Stimulated activated CD4-positive, alpha-beta T cell treated with anti-CD3 and anti-CD28 coated beads, TNF-alpha, amount 100 ng/mL, for 48 hours (primary cell): ENCODE data around the gene ADIPOR2.

Experiments
- DNase-seq, 3 donors: peaks; one replicate each; pipeline ENCODE4 v3.0.0-alpha.2; 2020; ENCODE audit warnings: low read depth in 3 of 3

Gene ADIPOR2

DNA sequence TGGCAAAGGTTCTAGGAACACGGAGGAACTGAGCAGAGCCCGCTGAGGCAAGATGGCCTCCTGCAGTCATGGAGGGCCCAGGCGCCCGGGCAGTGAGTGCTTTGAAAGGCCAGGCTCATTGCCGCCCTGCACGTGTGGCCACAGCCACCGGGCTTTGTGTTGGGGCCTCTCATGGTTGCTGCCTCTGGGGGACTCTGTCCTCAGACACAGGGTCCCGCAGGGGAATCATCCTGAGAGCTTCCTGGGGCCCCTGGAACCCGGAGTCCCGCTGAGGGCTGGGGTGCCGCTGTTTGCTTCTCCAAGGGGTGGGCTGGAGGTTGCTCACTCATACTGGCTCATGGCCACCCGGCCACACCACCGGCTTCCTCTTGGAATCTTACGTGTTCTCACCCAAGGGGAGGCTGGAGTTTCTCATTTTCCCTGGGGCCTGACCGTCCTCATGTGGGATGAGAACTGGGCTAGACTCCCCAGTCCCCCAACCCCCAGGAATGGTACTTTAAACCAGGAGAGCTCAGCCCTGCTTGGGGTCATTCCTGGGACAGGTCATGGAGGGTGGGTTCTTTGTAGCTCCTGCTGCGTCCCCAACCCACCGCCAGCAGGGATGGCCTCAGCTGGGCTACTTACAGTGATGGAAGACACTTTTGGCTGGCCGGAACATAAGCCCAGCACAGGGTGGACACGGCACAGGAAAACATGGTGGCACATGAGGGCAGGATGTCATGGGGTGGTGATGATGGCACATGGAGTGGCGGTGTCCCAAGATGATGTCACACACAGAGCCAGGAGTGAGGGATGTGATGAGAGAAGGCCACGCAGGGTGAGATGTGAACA is 108.4 kb downstream of the ADIPOR2 start:
- no peak for DNase-seq

DNA sequence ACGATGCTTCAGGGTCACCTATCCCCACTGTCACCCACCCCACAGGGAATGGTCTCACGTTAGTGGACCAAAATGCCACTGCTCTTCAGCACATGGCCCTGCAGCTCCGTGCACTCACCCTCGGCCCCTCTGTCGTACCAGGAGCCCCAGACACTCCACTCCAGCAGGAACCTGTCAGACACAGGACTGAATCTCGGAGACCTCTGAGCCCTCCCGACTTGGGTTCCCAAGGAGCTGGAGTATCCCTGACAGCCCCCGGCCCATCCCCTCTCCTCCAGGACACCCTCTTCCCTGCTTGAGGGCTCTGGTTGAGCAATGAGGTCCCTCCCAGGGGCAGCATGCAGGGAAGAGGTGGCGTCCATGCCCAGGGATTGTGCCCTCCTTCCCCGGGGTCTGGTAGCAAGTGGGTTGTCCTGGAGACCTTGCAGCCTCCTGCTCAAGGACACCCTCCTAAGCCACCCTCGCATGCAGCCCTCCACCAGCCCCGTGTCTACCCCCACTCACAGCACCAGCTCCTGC is 109.1 kb downstream of the ADIPOR2 start:
- DNase-seq = no peak

DNA sequence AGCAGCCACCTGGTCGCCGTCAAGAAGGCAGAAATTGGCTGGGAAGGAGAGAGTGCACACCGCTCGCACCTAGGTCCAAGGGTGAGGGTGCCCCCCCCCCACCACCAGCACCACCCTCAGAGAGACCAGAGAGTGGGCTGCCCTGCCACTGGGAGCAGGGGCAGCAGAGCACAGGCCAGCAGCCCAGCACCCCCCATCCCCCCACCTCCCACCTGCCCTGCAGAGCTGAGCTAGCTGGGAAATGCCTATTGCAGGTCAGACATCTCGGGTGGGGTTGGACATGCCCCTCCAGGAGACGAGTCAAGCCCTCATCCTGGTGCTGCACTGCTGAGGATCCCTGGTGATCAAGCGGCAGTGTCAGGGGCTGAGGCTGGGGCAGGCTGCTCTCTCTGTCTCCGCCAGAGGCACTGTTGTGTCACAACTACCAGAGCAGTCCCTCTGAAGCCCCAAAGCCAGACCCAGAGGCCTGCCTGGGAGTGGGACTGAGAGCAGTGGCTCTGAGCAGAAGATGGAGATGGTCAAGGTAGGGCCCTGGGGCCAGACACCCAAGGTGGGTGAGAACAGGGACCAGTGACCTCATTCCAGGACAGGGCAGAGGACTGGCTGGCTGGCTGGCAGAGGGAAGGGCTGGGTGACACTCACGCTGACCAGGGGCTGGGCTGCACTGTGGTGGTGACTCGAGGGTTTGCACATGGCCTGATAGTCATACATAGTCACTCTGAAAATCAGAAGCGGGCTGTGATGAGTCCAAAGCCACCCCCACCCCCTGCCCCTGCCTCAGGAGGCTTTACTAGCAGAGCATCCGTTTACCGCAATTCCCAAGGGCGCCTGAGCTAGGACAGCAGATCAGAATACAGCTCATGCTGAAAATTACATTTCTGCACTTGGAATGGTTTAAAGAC is 109.8 kb downstream of the ADIPOR2 start:
- no peak for DNase-seq

DNA sequence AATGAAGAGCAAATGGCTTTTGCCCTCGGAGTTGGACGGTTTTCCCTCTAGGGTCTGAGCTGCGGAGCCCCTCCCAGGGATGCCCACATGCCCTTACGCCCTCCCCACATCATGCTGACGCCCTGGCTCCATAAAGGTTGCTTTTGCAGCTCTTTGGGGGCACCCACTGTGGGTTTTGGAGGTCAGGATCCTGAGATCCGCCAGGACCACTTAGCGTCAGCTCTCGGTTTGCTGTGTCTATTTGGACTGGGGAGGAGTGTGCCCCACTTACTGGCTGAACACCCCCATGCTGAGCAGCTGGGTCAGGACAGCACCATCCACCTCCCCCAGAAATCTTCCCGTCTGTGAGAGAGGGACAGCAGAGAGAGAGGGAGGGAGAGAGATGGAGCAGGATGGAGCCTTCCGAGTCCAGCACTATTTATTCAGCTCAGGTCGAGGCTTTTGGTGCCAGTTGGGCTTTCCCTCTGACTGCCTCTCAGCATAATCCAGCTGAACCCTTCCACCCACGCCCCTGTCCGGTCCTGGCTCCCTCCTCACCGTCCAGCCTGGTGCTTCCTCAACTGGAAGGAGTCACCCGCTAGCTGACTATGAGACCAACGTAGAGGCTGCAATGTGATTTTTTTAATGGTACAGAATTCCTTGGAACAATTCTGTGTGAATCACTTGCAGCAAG is 110.6 kb downstream of the ADIPOR2 start:
- no peak for DNase-seq

- DNase-seq = no peak
These were observed 112.9 kb downstream of the ADIPOR2 start for GRCh38 chr12:1803736-1804135.

GRCh38 chr12:1804545-1805332 is 113.9 kb downstream of the ADIPOR2 start:
- DNase-seq = peak; percentile 77 to 86 (median 78)

GRCh38 chr12:1805441-1806081 is 114.7 kb downstream of the ADIPOR2 start:
- DNase-seq = no peak

- DNase-seq = no peak
These were observed 115.6 kb downstream of the ADIPOR2 start for GRCh38 chr12:1806301-1807086.

DNA sequence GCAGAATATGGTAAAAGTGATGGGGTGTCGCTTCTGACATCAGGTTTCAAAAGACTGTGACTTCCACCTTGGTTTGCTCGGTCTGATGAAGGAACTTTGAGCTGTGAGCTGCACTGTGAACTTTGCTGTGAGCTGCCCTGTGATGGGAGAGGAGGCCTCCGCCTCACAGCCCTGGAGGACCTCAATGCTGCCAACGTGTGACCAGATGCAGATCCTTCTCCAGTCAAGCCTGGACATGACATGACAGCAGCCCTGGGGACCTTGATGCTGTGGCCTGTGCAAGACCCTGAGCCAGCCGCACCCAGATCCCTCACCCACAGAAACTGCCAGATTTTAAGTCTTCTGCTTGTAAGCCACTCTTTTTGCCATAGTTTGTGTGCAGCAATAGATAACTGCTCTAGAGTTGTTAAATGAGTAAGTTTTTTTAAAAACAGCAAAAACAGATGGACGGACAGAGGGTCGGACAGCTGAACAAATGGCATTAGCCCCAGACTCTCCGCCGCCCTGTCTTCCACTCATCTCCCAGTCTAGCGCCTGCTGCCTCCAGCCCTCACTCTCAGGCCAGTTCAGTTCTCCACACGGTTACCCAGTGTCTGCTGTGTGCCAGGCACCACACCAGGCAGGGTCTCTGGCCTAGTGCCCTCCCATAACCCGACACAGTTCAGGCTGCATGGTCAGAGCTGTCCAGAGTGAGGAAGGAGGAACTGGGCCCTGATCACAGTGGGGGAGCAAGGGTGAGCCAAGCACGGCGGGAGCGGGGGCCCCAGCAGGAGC is 116.4 kb downstream of the ADIPOR2 start:
- no peak for DNase-seq

GRCh38 chr12:1808036-1808797 is 117.3 kb downstream of the ADIPOR2 start:
- DNase-seq = no peak

- no peak for DNase-seq
These were observed 118.1 kb downstream of the ADIPOR2 start for GRCh38 chr12:1808798-1809480.

- no peak for DNase-seq
These were observed 118.8 kb downstream of the ADIPOR2 start for GRCh38 chr12:1809591-1810190.

DNA sequence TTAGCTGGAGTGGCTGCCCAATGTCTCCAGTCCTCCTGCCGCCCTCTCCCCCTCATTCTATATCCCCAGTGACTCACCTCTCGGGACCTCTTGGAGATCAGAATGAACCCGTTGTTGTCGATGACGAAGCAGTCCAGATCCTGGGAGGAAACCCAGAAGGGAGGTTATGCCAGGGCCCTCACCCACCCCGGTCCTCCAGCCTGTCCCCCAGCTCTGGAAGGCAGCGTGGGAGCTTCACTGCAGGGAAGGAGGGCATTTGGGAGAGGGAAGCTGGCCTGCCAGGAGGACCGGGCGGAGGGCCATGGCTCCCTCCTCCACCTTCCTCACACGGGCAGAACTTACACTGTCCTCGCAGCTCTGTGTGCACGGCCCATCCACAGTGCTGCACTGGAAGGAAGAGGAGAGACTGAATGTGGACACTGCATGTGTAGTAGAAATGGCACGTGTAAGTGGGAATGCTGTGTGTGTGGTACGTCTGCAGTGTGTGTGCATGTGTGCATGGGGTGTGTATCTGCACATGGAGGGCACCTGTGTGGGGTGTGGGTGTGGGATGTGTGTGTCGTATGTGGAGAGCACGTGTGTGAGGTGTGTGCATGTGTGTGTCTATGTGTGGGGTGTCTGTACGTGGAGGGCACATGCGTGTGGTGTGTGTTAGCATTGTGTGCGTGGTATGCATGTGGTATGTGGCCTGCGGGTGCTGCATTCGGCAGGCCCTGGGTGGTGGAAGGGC is 119.5 kb downstream of the ADIPOR2 start:
- DNase-seq = no peak

GRCh38 chr12:1810931-1811280 is 120.0 kb downstream of the ADIPOR2 start:
- no peak for DNase-seq

DNA sequence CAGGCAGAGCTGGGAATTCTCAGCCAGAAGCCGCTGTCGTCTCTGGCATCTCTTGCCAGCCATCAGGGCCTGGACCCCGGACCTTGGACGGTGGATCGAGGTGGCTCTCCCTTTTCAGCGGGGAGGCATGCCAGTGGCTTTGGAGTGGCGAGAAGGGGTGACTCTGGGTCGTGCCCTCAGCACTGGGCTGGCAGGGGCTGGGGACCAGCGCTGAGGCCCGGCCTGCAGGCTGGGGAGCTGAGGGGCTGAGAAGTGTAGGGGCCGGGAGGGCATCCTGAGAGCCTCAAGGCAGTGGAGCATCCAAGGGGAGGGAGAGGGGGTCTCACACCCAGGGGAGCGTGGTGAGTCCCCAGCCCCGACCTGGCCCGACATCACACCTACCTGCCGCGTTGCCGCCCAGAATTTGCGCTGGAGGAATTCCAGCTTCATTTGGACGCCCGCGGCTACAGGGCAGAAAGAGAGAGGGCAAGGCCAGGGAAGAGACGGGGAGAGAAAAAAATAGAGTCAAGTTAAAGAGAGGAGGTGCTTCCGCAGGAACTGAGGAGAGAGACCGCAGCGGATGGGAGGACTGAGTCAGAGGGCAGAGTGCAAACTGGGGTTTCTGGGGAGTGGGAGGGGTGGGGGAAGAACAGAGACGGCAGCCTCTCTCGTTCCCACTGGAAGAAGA is 120.5 kb downstream of the ADIPOR2 start:
- DNase-seq = peak in 1 of 3 donors; percentile 14

- no peak for DNase-seq
These were observed 121.0 kb downstream of the ADIPOR2 start for GRCh38 chr12:1811948-1812291.
